Hepatocyte (in vitro differentiated cells): Measurements from ENCODE around the gene KARS1. TPM values are rescaled to one million over a fixed set of nuclear protein-coding genes. Genes with fewer than 3 reads are reported as not detected.

ENCODE experiments used
- DNase-seq: peaks from one replicate; pipeline ENCODE4 v3.0.0-alpha.2; 2016; ENCODE audit warnings: low spot score
- H2AFZ ChIP-seq: fragments of 200-600 bp; sonication (generic); 2 replicates; pipeline ENCODE4 v1.6.0; 2016; ENCODE audit warnings: antibody characterized with exemption, mild to moderate bottlenecking
- H3K27ac ChIP-seq: fragments of 200-600 bp; sonication (generic); 2 replicates; pipeline ENCODE4 v1.5.1; 2016; ENCODE audit warnings: mild to moderate bottlenecking
- H3K27me3 ChIP-seq: fragments of 200-600 bp; sonication (generic); 2 replicates; pipeline ENCODE4 v1.6.1; 2016
- H3K36me3 ChIP-seq: fragments of 200-600 bp; sonication (generic); replicated peaks from 2 replicates; pipeline ENCODE4 v1.5.1; 2016; ENCODE audit warnings: low read depth; ENCODE audit not compliant: insufficient read depth
- H3K4me1 ChIP-seq: fragments of 200-600 bp; sonication (generic); 2 replicates; pipeline ENCODE4 v1.5.1; 2016; ENCODE audit warnings: mild to moderate bottlenecking, moderate library complexity; ENCODE audit not compliant: insufficient read depth
- H3K4me2 ChIP-seq: fragments of 200-600 bp; sonication (generic); 2 replicates; pipeline ENCODE4 v1.6.0; 2016
- H3K4me3 ChIP-seq: fragments of 200-600 bp; sonication (generic); 2 replicates; pipeline ENCODE4 v1.5.1; 2016; ENCODE audit warnings: mild to moderate bottlenecking
- H3K79me2 ChIP-seq: fragments of 200-600 bp; sonication (generic); 2 replicates; pipeline ENCODE4 v1.6.0; 2017; ENCODE audit warnings: mild to moderate bottlenecking
- H3K9me2 ChIP-seq: fragments of 200-600 bp; sonication (generic); replicated peaks from 2 replicates; pipeline ENCODE4 v1.6.0; 2017; ENCODE audit warnings: mild to moderate bottlenecking; ENCODE audit not compliant: insufficient read depth
- H3K9me3 ChIP-seq: fragments of 200-600 bp; sonication (generic); 2 replicates; pipeline ENCODE4 v1.5.1; 2016; ENCODE audit warnings: low read depth, mild to moderate bottlenecking
- H4K20me1 ChIP-seq: fragments of 200-600 bp; sonication (generic); 2 replicates; pipeline ENCODE4 v1.6.0; 2016; ENCODE audit warnings: mild to moderate bottlenecking; ENCODE audit not compliant: insufficient read depth, poor library complexity, severe bottlenecking
- EZH2 ChIP-seq: fragments of 200-600 bp; sonication (generic); IDR thresholded peaks from 2 replicates; pipeline ENCODE4 v1.6.1; 2016; ENCODE audit warnings: antibody characterized with exemption, mild to moderate bottlenecking, borderline replicate concordance
- EZH2phosphoT487 ChIP-seq: fragments of 200-600 bp; sonication (generic); IDR thresholded peaks from one replicate; pipeline ENCODE4 v1.6.1; 2018; ENCODE audit warnings: antibody characterized with exemption, mild to moderate bottlenecking, low read depth, moderate library complexity; ENCODE audit not compliant: unreplicated experiment, severe bottlenecking
- WGBS: methylation state at CpG from one replicate; pipeline ENCODE4 v1.1.6; 2016; ENCODE audit warnings: low lambda C conversion rate; ENCODE audit errors: missing lambda C conversion rate; 5-methylcytosine and 5-hydroxymethylcytosine counted together
- polyA plus RNA-seq: library from polyadenylated mRNA; unstranded; fragments of >200 nt; fragmentation: Nextera tagmentation; extraction: Ambion mirVana; gene quantifications from 2 replicates; pipeline ENCODE4 v1.2.1, GENCODE V29; 2016
- total RNA-seq: library from RNA; depleted of rRNA; stranded (reverse); fragments of >200 nt; gene quantifications from 2 replicates; pipeline ENCODE4 v1.2.3, GENCODE V29; 2014
- TF ChIP-seq, protein P1 (sequence below): fragments of 200-600 bp; sonication (generic); IDR thresholded peaks from 2 replicates; pipeline ENCODE4 v1.5.1; 2016; ENCODE audit warnings: antibody characterized with exemption, mild to moderate bottlenecking; ENCODE audit not compliant: poor library complexity

KARS1 gene
- total and polyA plus RNA-seq, 2 experiments from 2014 or later = 112 to 120 TPM

DNA sequence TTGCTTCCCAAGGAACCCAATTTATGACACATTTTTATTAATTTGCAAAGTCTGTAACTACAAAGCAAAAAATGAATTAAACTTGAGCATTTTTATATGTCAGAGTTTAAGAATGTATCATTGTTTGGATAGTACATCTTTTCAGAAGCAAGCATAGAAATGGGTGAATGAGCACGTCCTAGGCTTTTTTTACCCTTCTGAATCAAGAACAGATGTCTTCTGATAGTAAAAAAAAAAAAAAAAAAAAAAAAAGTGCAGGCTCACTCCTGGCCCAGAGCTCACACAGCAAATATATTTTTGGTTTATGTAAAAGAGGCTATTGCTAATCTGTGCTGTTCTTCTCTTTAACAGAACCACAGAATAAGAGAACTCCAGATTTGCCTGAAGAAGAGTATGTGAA is 6.5 kb upstream of the KARS1 start:
- peaks cover 64% of the 10 kb centered on the region for H3K79me2 ChIP-seq
- H3K9me3 ChIP-seq = no peaks in the 10 kb centered on the region
- TF ChIP-seq EZH2 (no peak), EZH2phosphoT487 (no peak)
- TF ChIP-seq, protein P1, sequence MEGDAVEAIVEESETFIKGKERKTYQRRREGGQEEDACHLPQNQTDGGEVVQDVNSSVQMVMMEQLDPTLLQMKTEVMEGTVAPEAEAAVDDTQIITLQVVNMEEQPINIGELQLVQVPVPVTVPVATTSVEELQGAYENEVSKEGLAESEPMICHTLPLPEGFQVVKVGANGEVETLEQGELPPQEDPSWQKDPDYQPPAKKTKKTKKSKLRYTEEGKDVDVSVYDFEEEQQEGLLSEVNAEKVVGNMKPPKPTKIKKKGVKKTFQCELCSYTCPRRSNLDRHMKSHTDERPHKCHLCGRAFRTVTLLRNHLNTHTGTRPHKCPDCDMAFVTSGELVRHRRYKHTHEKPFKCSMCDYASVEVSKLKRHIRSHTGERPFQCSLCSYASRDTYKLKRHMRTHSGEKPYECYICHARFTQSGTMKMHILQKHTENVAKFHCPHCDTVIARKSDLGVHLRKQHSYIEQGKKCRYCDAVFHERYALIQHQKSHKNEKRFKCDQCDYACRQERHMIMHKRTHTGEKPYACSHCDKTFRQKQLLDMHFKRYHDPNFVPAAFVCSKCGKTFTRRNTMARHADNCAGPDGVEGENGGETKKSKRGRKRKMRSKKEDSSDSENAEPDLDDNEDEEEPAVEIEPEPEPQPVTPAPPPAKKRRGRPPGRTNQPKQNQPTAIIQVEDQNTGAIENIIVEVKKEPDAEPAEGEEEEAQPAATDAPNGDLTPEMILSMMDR = no peak
- no peak overlapping the region for H2AFZ ChIP-seq
- no peaks in the 10 kb centered on the region for H3K36me3 ChIP-seq
- WGBS = 33% methylated on average over 1 of the region's 1 CpG
- H4K20me1 ChIP-seq = peaks cover 58% of the 10 kb centered on the region
- H3K4me1 ChIP-seq = peaks cover 18% of the 10 kb centered on the region
- no peak overlapping the region for H3K27ac ChIP-seq
- DNase-seq = no peak
- no peak overlapping the region for H3K4me2 ChIP-seq
- no peaks in the 10 kb centered on the region for H3K27me3 ChIP-seq
- no peaks in the 10 kb centered on the region for H3K9me2 ChIP-seq
- H3K4me3 ChIP-seq = no peak overlapping the region

DNA sequence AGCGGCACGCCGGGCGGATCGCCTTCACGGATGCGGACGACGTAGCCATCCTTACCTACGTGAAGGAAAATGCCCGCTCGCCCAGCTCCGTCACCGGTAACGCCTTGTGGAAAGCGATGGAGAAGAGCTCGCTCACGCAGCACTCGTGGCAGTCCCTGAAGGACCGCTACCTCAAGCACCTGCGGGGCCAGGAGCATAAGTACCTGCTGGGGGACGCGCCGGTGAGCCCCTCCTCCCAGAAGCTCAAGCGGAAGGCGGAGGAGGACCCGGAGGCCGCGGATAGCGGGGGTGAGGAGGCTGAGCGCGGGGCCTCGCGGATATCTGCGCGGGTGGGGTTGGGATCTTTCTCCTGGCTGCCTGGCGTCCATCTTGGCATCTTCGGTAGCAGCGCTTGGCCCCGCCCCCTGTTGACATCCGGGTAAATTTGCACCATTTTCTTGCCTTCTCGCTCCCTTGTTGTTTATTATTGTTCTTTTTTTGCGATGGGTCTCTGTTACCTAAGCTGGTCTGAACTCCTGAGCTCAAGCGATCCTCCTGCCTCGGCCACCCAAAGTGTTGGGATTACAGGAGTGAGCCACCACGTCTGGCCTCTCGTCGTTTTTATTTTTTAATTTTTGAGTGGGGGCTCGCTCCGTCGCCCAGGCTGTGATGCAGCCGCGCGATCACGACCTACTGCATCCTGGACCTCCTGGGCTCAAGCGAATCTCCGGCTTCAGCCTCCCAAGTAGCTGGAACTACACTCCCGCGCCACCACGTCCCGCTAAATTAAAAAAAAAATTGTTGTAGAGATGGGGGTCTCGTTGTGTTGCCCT is 1.0 kb upstream of the KARS1 start:
- peak overlapping the region; percentile 70 for H3K4me3 ChIP-seq
- peaks cover 62% of the 10 kb centered on the region for H4K20me1 ChIP-seq
- H3K9me2 ChIP-seq = no peaks in the 10 kb centered on the region
- H3K27ac ChIP-seq = peak overlapping the region; percentile 98
- H3K4me1 ChIP-seq = peaks cover 18% of the 10 kb centered on the region
- H3K36me3 ChIP-seq = no peaks in the 10 kb centered on the region
- peak overlapping the region; percentile 77 for H3K4me2 ChIP-seq
- DNase-seq = peak; percentile 92
- TF ChIP-seq EZH2 = no peak
- TF ChIP-seq EZH2phosphoT487 = no peak
- TF ChIP-seq, protein P1 = no peak
- H3K79me2 ChIP-seq = peaks cover 86% of the 10 kb centered on the region
- no peaks in the 10 kb centered on the region for H3K27me3 ChIP-seq
- H3K9me3 ChIP-seq = no peaks in the 10 kb centered on the region
- 2% methylated on average over 52 of the region's 62 CpGs for WGBS
- peak overlapping the region; percentile 49 for H2AFZ ChIP-seq

DNA sequence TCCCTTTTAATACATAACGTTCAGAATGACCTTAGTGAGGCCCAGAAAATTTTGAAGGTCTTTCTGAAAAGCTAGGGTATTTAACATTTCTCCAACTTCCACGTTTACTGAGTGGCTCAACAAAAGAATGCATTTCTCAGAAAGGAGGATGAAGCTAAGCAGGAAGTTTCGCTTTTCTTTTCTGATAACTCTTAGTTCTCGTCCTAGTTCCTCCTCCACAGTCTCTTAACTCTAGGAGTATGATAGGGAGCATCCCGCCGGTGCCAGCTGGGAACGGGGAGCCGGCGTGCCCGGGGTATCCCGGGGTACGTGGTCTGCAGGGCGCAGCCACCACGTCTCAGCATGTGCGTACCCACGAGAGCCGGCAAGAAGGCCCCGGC is 363 bp downstream of the KARS1 start:
- DNase-seq = no peak
- Histone ChIP-seq H3K4me1 (peaks cover 18% of the 10 kb centered on the region), H3K4me3 (peak overlapping the region; percentile 76), H2AFZ (peak overlapping the region; percentile 76), H3K4me2 (peak overlapping the region; percentile 92), H4K20me1 (peaks cover 51% of the 10 kb centered on the region), H3K9me3 (no peaks in the 10 kb centered on the region), H3K27ac (peak overlapping the region; percentile 82), H3K79me2 (peaks cover 86% of the 10 kb centered on the region), H3K27me3 (no peaks in the 10 kb centered on the region), H3K9me2 (no peaks in the 10 kb centered on the region), H3K36me3 (no peaks in the 10 kb centered on the region)
- under 1% methylated on average over 18 of the region's 18 CpGs for WGBS
- TF ChIP-seq EZH2 = no peak
- TF ChIP-seq, protein P1 = no peak
- TF ChIP-seq EZH2phosphoT487 = no peak
